GM18870 (cell line): ENCODE results near the gene NYAP1.
"Not testable (repeated sequence)": the region's sequence is repeated elsewhere in the genome, so short reads cannot be mapped to it uniquely, and the experiment has no call there.

Experiments used
- ATAC-seq: cut with Tn5 transposase; IDR thresholded peaks from one replicate; pipeline ENCODE4 v1.9.1; 2021; ENCODE audit warnings: moderate library complexity; ENCODE audit not compliant: unreplicated experiment

Gene NYAP1

GRCh38 chr7:100481466-100481865, 2.3 kb upstream of the NYAP1 start:
- no peak for ATAC-seq

GRCh38 chr7:100482728-100483089, 1.0 kb upstream of the NYAP1 start:
- no peak for ATAC-seq

GRCh38 chr7:100483090-100483721, 521 bp upstream of the NYAP1 start:
- no peak for ATAC-seq

DNA sequence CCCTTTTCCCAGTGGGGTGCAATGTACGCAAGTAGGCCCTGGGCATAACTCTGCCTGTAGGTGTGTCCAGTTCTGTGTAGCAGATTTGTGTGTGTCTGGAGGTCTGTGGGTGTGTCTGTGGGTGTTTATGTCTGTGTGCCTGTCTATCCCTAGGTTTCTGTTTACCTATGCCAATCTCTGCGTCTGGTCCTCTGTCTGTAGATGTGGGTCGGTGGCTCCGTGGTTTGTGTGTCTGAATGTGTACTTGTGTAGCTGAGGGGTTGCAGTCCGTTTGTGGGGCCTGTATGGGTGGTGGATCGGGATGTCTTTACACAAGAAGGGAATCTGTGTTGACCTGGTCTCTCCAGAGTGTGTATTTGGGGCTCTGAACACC, 932 bp downstream of the NYAP1 start:
- no peak for ATAC-seq

DNA sequence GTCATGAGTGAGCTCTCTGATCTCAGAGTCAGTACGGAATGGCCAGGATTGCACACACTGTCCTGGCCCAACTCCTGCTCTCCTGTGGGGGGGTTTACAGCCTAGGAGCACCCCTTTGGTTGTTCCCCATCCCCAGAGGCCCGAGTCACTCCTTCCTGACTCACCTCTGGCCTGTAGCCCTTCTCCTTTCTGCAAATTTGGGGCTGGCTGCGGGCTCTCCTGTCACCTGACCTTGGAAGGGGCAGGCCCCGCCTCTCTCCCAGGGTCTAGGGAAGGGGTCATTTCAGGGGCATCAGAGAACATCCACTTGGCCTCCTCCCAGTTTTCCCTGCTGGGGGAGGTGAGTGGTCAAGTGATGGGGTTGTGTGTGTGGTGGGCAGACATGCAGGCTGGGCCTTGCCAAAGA, 1.7 kb downstream of the NYAP1 start:
- no peak for ATAC-seq

GRCh38 chr7:100486111-100486636, 2.4 kb downstream of the NYAP1 start:
- ATAC-seq = no peak

DNA sequence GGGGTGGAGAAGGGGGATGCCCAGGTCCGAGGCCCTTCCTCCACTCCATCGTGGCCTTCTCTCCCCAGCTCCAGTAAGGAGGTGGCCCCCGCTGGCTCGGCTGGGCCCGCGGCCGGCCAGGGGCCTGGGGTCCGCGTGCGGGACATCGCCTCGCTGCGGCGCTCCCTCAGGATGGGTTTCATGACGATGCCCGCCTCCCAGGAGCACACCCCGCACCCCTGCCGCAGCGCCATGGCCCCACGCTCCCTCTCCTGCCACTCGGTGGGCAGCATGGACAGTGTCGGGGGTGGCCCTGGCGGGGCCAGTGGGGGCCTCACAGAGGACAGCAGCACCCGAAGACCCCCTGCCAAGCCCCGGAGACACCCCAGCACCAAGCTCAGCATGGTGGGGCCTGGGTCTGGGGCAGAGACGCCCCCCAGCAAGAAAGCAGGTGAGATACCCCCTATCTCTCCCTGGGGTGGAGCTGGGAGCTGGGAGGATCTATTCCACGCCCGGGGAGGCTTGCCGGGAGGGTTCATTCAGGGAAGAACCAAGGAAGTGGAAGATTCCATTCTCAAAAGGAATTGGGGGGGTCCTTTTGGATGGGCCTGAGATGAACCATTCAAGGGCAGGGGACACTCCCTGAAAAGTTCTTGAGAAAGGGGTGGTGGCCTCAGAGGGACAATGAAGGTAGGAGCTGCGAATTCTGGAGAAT, 3.2 kb downstream of the NYAP1 start:
- ATAC-seq = no peak

GRCh38 chr7:100488333-100489095, 4.8 kb downstream of the NYAP1 start:
- no peak for ATAC-seq

- ATAC-seq = no peak
Measured at GRCh38 chr7:100489121-100489520, 5.4 kb downstream of the NYAP1 start.

DNA sequence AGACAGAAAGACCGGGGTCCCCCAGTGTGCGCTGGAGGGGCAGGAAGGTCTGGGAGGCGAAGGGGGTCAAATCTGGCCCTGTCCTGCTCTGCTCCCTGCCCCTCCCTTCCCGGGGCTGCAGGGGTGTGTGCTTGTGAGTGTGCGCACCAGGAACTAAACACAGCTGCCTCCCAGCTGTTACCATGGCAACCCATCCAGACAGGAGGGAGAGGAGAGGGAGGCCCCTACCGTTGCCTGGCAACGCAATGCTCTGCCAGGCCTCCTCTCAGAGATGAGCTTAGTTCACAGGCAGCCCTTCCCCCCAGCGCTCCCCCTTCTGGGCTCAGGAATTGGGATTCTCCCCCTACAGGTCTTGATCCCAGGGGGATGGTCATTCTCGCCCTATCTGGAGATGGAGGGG, 6.1 kb downstream of the NYAP1 start:
- ATAC-seq = no peak

- no peak for ATAC-seq
Measured at GRCh38 chr7:100490483-100491191, 6.9 kb downstream of the NYAP1 start.

DNA sequence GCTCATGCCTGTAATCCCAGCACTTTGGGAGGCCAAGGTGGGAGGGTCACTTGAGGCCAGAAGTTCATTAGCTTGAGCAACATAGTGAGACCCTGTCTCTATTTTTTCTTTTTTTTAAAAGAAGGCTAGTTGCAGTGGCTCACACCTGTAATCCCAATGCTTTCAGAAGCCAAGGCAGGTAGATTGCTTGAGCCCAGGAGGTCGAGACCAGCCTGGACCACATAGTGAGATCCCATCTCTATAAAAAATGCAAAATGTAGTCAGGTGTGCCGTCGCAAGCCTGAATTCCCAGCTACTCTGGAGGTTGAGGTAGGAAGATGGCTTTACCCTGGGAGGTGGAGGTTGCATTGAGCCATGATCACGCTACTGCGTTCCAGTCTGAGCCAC, 7.5 kb downstream of the NYAP1 start:
- ATAC-seq = no peak

DNA sequence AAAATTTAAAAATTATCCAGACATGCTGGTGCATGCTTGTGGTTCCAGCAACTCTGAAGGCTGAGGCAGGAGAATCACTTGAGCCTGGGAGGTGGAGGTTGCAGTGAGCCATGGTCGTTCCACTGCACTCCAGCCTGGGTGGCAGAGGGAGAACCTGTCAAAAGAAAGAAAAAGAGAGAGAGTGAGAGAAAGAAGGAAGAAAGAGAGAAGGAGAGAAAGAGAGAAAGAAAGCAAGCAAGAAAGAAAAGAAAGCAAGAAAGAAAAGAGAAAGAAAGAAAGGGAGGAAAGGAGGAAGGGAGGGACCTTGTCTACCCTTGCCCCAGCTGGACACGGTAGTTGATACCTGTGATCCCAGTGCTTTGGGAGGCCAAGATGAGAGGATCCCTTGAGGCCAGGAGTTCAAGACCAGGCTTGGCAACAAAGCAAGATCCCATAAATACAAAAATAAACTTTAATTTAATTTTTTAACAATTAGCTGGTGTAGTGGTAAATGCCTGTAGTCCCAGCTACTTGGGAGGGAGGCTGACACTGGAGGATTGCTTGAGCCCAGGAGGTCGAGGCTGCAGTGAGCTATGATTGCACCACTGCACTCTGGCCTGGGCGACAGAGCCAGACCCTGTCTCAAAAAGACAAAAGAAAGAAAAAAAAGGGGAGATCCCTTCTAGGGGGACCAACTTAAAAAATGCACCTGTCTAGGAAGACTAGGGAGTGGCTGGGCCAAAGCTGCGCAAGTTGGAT, 9.2 kb downstream of the NYAP1 start:
- no peak for ATAC-seq

DNA sequence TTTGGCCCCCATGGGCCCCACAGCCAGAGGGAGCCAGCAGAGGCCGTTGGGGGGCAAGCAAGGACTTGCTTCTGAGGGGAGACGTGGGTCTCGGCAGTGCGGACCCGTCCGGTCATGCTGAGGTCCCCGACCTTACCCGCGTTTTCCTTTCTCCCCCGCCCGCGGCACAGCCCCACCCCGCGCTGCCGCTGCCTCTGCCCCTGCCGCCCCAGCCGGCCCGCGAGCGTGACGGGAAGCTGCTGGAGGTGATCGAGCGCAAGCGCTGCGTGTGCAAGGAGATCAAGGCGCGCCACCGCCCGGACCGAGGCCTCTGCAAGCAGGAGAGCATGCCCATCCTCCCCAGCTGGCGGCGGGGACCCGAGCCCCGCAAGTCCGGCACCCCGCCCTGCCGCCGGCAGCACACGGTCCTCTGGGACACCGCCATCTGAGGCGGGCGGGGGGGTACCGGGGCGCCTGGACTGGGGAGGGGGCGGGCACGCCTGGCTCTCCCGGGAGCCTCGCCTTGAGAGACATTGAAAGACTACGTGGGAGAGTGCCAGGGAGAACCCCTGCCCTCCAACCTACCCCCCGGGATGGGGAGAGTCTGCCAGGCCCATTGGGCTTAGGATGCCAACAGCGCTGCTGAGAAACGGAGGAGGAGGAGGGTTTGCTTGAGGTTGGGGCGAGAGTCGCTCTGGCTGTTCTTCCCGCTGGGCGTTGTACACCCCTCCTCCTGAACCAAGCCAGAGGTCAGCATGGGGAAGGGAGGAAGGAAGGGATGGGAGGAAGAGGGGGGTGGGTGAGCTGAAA, 9.9 kb downstream of the NYAP1 start:
- ATAC-seq = no peak

- no peak for ATAC-seq
Measured at GRCh38 chr7:100496509-100496908, 12.8 kb downstream of the NYAP1 start.

GRCh38 chr7:100500743-100501142, 17.0 kb downstream of the NYAP1 start:
- not testable (repeated sequence) for ATAC-seq

DNA sequence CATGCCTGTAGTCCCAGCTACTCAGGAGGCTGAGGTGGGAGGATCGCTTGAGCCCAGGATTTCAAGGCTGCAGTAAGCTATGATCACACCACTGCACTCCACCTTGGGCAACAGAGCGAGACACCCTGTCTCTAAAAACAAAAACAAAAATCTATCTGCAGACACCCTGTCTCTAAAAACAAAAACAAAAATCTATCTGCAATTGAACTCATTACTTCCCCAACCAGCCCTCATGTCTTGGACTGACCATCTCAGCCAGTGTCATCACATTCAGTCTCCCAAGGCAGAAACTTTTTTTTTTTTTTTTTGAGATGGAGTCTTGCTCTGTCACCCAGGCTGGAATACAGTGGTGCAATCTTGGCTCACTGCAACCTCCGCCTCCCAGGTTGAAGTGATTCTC, 20.3 kb downstream of the NYAP1 start:
- not testable (repeated sequence) for ATAC-seq

- no peak for ATAC-seq
Measured at GRCh38 chr7:100504887-100505611, 21.3 kb downstream of the NYAP1 start.

- no peak for ATAC-seq
Measured at GRCh38 chr7:100506356-100506923, 22.7 kb downstream of the NYAP1 start.
